HEK293 (cell line): ENCODE results near the gene INO80E.

ENCODE experiments used
- CTCF ChIA-PET: fragments of 350-600 bp; formaldehyde crosslinking; extraction: SDS; loops from one replicate; lab custom pipeline; 2021; ENCODE audit warnings: antibody characterized with exemption; lab: Yijun Ruan, JAX
- POLR2A ChIA-PET: fragments of 300-600 bp; formaldehyde crosslinking; extraction: SDS; loops from one replicate; lab custom pipeline; 2020; ENCODE audit warnings: antibody characterized with exemption, inconsistent platforms; lab: Yijun Ruan, JAX
- H3K27ac ChIP-seq: fragments of 200-500 bp; sonication (Bioruptor generic); 2 replicates; pipeline ENCODE4 v1.5.1; 2014; ENCODE audit warnings: low read depth, low read length, control low read depth, inconsistent platforms; ENCODE audit errors: extremely low read depth
- H3K36me3 ChIP-seq, 2 experiments: fragments of 200-500 bp in 1 of 2; sonication (Bioruptor generic) in 1 of 2; 1 replicate in 1 of 2; 2 replicates in 1 of 2; pipeline ENCODE4 v1.5.1; 2014 to 2017; ENCODE audit warnings: inconsistent platforms in 2 of 2, low read length in 2 of 2; ENCODE audit not compliant: control insufficient read depth in 2 of 2, insufficient read depth in 1 of 2
- H3K4me1 ChIP-seq: fragments of 200-500 bp; sonication (Bioruptor generic); 2 replicates; pipeline ENCODE4 v1.5.1; 2014; ENCODE audit warnings: mild to moderate bottlenecking, low read length, inconsistent platforms; ENCODE audit not compliant: control insufficient read depth, insufficient read depth
- H3K4me3 ChIP-seq: 2 replicates; pipeline ENCODE4 v1.5.1; 2011; ENCODE audit warnings: low read depth, mild to moderate bottlenecking, control low read depth, low read length, moderate library complexity
- H3K9me3 ChIP-seq: fragments of 200-500 bp; sonication (Bioruptor generic); 2 replicates; pipeline ENCODE4 v1.5.1; 2014; ENCODE audit warnings: low read depth, low read length, inconsistent platforms; ENCODE audit not compliant: control insufficient read depth, insufficient read depth
- ATF2 ChIP-seq: fragments of 450-650 bp; formaldehyde crosslinking; IDR thresholded peaks from 2 replicates; pipeline ENCODE4 v1.5.1; 2016; ENCODE audit warnings: missing biosample characterization, missing genetic modification characterization, low read depth
- EGR2 ChIP-seq: fragments of 450-650 bp; formaldehyde crosslinking; IDR thresholded peaks from 2 replicates; pipeline ENCODE4 v1.5.1; 2016; ENCODE audit warnings: low read depth, missing biosample characterization, missing genetic modification characterization
- KLF1 ChIP-seq: fragments of 450-650 bp; formaldehyde crosslinking; IDR thresholded peaks from 2 replicates; pipeline ENCODE4 v1.5.1; 2016; ENCODE audit warnings: missing biosample characterization, missing genetic modification characterization
- MEIS1 ChIP-seq: sonication (generic); formaldehyde crosslinking; IDR thresholded peaks from 2 replicates; pipeline ENCODE4 v1.8.1; 2022; ENCODE audit warnings: missing genetic modification reagents, mild to moderate bottlenecking, borderline replicate concordance
- PATZ1 ChIP-seq: fragments of 450-650 bp; formaldehyde crosslinking; IDR thresholded peaks from 2 replicates; pipeline ENCODE4 v1.5.1; 2016; ENCODE audit warnings: missing biosample characterization, missing genetic modification characterization
- YY2 ChIP-seq: fragments of 450-650 bp; formaldehyde crosslinking; IDR thresholded peaks from 2 replicates; pipeline ENCODE4 v1.5.1; 2016; ENCODE audit warnings: missing biosample characterization, missing genetic modification characterization
- ZNF121 ChIP-seq: fragments of 450-650 bp; formaldehyde crosslinking; IDR thresholded peaks from 2 replicates; pipeline ENCODE4 v1.5.1; 2016; ENCODE audit warnings: missing biosample characterization, missing genetic modification characterization
- ZNF146 ChIP-seq: fragments of 450-650 bp; formaldehyde crosslinking; IDR thresholded peaks from 2 replicates; pipeline ENCODE4 v1.5.1; 2016; ENCODE audit warnings: missing biosample characterization, missing genetic modification characterization
- ZNF148 ChIP-seq: fragments of 450-650 bp; formaldehyde crosslinking; IDR thresholded peaks from 2 replicates; pipeline ENCODE4 v1.5.0; 2017; ENCODE audit warnings: missing biosample characterization, missing genetic modification characterization, borderline replicate concordance
- ZNF18 ChIP-seq: fragments of 450-650 bp; formaldehyde crosslinking; IDR thresholded peaks from 2 replicates; pipeline ENCODE4 v1.5.1; 2016; ENCODE audit warnings: missing biosample characterization, missing genetic modification characterization
- ZNF280C ChIP-seq: fragments of 450-650 bp; formaldehyde crosslinking; IDR thresholded peaks from 2 replicates; pipeline ENCODE4 v1.5.1; 2016; ENCODE audit warnings: missing biosample characterization, missing genetic modification characterization
- ZNF341 ChIP-seq: fragments of 450-650 bp; formaldehyde crosslinking; IDR thresholded peaks from 2 replicates; pipeline ENCODE4; 2016; ENCODE audit warnings: low read depth, missing biosample characterization, missing genetic modification characterization
- ZNF362 ChIP-seq: fragments of 450-650 bp; formaldehyde crosslinking; IDR thresholded peaks from 2 replicates; pipeline ENCODE4 v1.5.1; 2016; ENCODE audit warnings: missing biosample characterization, missing genetic modification characterization
- ZNF580 ChIP-seq: fragments of 450-650 bp; formaldehyde crosslinking; IDR thresholded peaks from 2 replicates; pipeline ENCODE4 v1.5.1; 2016; ENCODE audit warnings: missing biosample characterization, missing genetic modification characterization
- ZNF670 ChIP-seq: fragments of 450-650 bp; formaldehyde crosslinking; IDR thresholded peaks from 2 replicates; pipeline ENCODE4 v1.5.1; 2016; ENCODE audit warnings: missing biosample characterization, missing genetic modification characterization, low read depth
- ZNF677 ChIP-seq: fragments of 450-650 bp; IDR thresholded peaks from 2 replicates; pipeline ENCODE4 v1.5.0; 2018; ENCODE audit warnings: missing biosample characterization, mild to moderate bottlenecking, missing genetic modification characterization, moderate library complexity
- ZNF701 ChIP-seq: fragments of 450-650 bp; formaldehyde crosslinking; IDR thresholded peaks from 2 replicates; pipeline ENCODE4 v1.5.1; 2016; ENCODE audit warnings: missing biosample characterization, missing genetic modification characterization

INO80E gene

GRCh38 chr16:29999605-30000004, 3.6 kb downstream of the INO80E start (continued):
- peak; percentile 85 for TF ChIP-seq ATF2 (tag by site-specific recombination)

GRCh38 chr16:30000735-30001631, 4.9 kb downstream of the INO80E start:
- Histone ChIP-seq H3K4me1 (no peaks in the 10 kb centered on the region), H3K36me3 (peaks cover 8 to 85% of the 10 kb centered on the region in 2 experiments; a peak in 2 of 3 replicates), H3K9me3 (no peaks in the 10 kb centered on the region), H3K4me3 (no peak overlapping the region), H3K27ac (no peak overlapping the region)
- no peak for TF ChIP-seq ZNF280C
- TF ChIP-seq PATZ1 (tag by site-specific recombination) = 0 out of 2 replicates have a peak, but pooled peaks have one; percentile 8
- no peak for TF ChIP-seq YY2 (tag by site-specific recombination)
- peak; percentile 48 for TF ChIP-seq EGR2 (tag by site-specific recombination)
- peak; percentile 59 for TF ChIP-seq KLF1
- CTCF ChIA-PET = interaction anchor here (0.6 kb wide), 2 partner anchors 85 to 1677 kb away, joined by 3 read pairs; no protein-coding TSS in a partner anchor
- POLR2A ChIA-PET = interaction anchor here (1.6 kb wide), 1 partner anchor 10 kb away, joined by 3 read pairs; no protein-coding TSS in a partner anchor

- Histone ChIP-seq H3K27ac (no peak overlapping the region), H3K4me3 (no peak overlapping the region), H3K4me1 (no peaks in the 10 kb centered on the region), H3K9me3 (no peaks in the 10 kb centered on the region), H3K36me3 (peaks cover 5 to 82% of the 10 kb centered on the region in 2 experiments; a peak in 2 of 3 replicates)
- POLR2A ChIA-PET = interaction anchor here (0.6 to 1.6 kb wide), 4 partner anchors 11 to 104 kb away, joined by 3 to 5 read pairs (median 3); partner anchors contain the start of gene SEZ6L2
- CTCF ChIA-PET = interaction anchor here (0.6 kb wide), 2 partner anchors 183 to 715 kb away, joined by 3 read pairs; no protein-coding TSS in a partner anchor
- TF ChIP-seq ZNF148 (tag by site-specific recombination) (no peak), ZNF580 (tag by site-specific recombination) (no peak), ZNF121 (no peak), ZNF18 (tag by site-specific recombination) (no peak), ZNF341 (tag by site-specific recombination) (no peak), ZNF677 (tag by site-specific recombination) (no peak), ZNF701 (tag by site-specific recombination) (no peak), ZNF146 (tag by site-specific recombination) (no peak), ZNF362 (no peak), ZNF670 (tag by site-specific recombination) (no peak), MEIS1 (CRISPR knock-in tag) (no peak)
These were observed 6.7 kb downstream of the INO80E start for GRCh38 chr16:30002614-30003346.
